H1 (cell line): ENCODE data around the gene DBNL. TPM values are rescaled to one million over a fixed set of nuclear protein-coding genes. Genes with fewer than 3 reads are reported as not detected.

ENCODE experiments used
- CTCF ChIA-PET: fragments of 300-600 bp; sonication (Branson Sonifier 250); formaldehyde crosslinking; loops from one replicate; lab custom pipeline; 2021; ENCODE audit not compliant: partially characterized antibody; lab: Charles Lee
- POLR2A ChIA-PET: fragments of 300-600 bp; sonication (Branson Sonifier 250); formaldehyde crosslinking; loops from one replicate; lab custom pipeline; 2021; ENCODE audit warnings: inconsistent platforms; ENCODE audit not compliant: partially characterized antibody; lab: Charles Lee
- DNase-seq, 2 experiments: peaks; one replicate each; pipeline versions ENCODE4 v3.0.0 to v3.0.0-alpha.2; 2010 to 2022; ENCODE audit warnings: low spot score in 2 of 2, low read depth in 1 of 2, mixed read lengths in 1 of 2
- FAIRE-seq: peaks from 2 replicates; lab custom pipeline; 2011; peaks lifted over from hg19 to GRCh38; lab: Jason Lieb, UNC
- H2AFZ ChIP-seq: 2 replicates; pipeline ENCODE4 v1.8.1; 2012; ENCODE audit warnings: low read length, inconsistent platforms
- H2AK5ac ChIP-seq: 2 replicates; pipeline ENCODE4 v1.6.1; 2013; ENCODE audit warnings: low read depth, low read length
- H2BK120ac ChIP-seq: replicated peaks from 2 replicates; pipeline ENCODE3; 2013; ENCODE audit warnings: low read depth, low read length, inconsistent platforms
- H2BK12ac ChIP-seq: 2 replicates; pipeline ENCODE4 v1.6.1; 2013; ENCODE audit warnings: low read depth, low read length
- H2BK15ac ChIP-seq: 2 replicates; pipeline ENCODE4 v1.6.1; 2013; ENCODE audit warnings: low read length
- H2BK20ac ChIP-seq: 2 replicates; pipeline ENCODE4 v1.6.1; 2013; ENCODE audit warnings: low read length
- H2BK5ac ChIP-seq: 2 replicates; pipeline ENCODE4 v1.6.1; 2013; ENCODE audit warnings: low read depth, low read length
- H3K14ac ChIP-seq: 2 replicates; pipeline ENCODE4 v1.6.1; 2013; ENCODE audit warnings: inconsistent platforms; ENCODE audit not compliant: insufficient read length
- H3K18ac ChIP-seq: 2 replicates; pipeline ENCODE4 v1.6.1; 2013; ENCODE audit warnings: low read length; ENCODE audit errors: extremely low read depth
- H3K23ac ChIP-seq: 2 replicates; pipeline ENCODE4 v1.6.1; 2013; ENCODE audit warnings: inconsistent platforms; ENCODE audit not compliant: insufficient read length
- H3K23me2 ChIP-seq: 2 replicates; pipeline ENCODE4 v1.6.1; 2013; ENCODE audit warnings: low read depth, low read length
- H3K27ac ChIP-seq: 2 replicates; pipeline ENCODE4 v1.6.1; 2011; ENCODE audit warnings: low read depth, low read length, inconsistent platforms
- H3K27me3 ChIP-seq, 4 experiments: replicated peaks in 1 of 4; 1 replicate in 1 of 4; 2 replicates in 3 of 4; pipeline versions ENCODE4 v1.6.1 to v1.8.1; 2011 to 2013; ENCODE audit warnings: low read length in 3 of 4, mild to moderate bottlenecking in 3 of 4, inconsistent platforms in 2 of 4, mixed read lengths in 2 of 4, moderate library complexity in 1 of 4; ENCODE audit not compliant: control insufficient read depth in 3 of 4, insufficient read depth in 3 of 4; ENCODE audit errors: extremely low read depth in 1 of 4
- H3K36me3 ChIP-seq, 4 experiments: 2 replicates each; pipeline versions ENCODE4 v1.6.1 to v1.8.1; 2011 to 2013; ENCODE audit warnings: mild to moderate bottlenecking in 4 of 4, low read length in 3 of 4, moderate library complexity in 2 of 4, control low read depth in 1 of 4, inconsistent platforms in 1 of 4; ENCODE audit not compliant: insufficient read depth in 4 of 4, control insufficient read depth in 2 of 4
- H3K4ac ChIP-seq: replicated peaks from 2 replicates; pipeline ENCODE3; 2013; ENCODE audit warnings: low read length, low read depth, mixed read lengths, inconsistent platforms; ENCODE audit not compliant: insufficient read length
- H3K4me1 ChIP-seq, 4 experiments: replicated peaks in 1 of 4; 1 replicate in 1 of 4; 2 replicates in 3 of 4; pipeline versions ENCODE4 v1.6.1 to v1.8.1; 2011 to 2013; ENCODE audit warnings: low read length in 3 of 4, inconsistent platforms in 2 of 4, mixed read lengths in 1 of 4; ENCODE audit not compliant: insufficient read depth in 4 of 4, control insufficient read depth in 3 of 4
- H3K4me2 ChIP-seq, 2 experiments: 2 replicates each; pipeline versions ENCODE4 v1.6.1 to v1.8.1; 2011 to 2013; ENCODE audit warnings: low read depth in 2 of 2, low read length in 2 of 2, control low read depth in 1 of 2, inconsistent platforms in 1 of 2, mild to moderate bottlenecking in 1 of 2; ENCODE audit not compliant: insufficient read depth in 1 of 2
- H3K4me3 ChIP-seq, 4 experiments: fragments of 200-600, 300-600 bp in 1 of 4; sonication (generic), shearing (Covaris generic), sonication (Bioruptor Twin) in 1 of 4; 2 replicates each; pipeline versions ENCODE4 v1.5.1 to v1.8.1; 2011 to 2016; ENCODE audit warnings: low read length in 4 of 4, low read depth in 3 of 4, control low read depth in 2 of 4, inconsistent platforms in 2 of 4, mild to moderate bottlenecking in 2 of 4, mixed read lengths in 1 of 4, moderate library complexity in 1 of 4; ENCODE audit not compliant: insufficient read depth in 2 of 4; ENCODE audit errors: extremely low read depth in 1 of 4
- H3K56ac ChIP-seq: replicated peaks from 2 replicates; pipeline ENCODE3; 2013; ENCODE audit warnings: low read depth, mild to moderate bottlenecking, mixed read lengths, low read length, inconsistent platforms; ENCODE audit not compliant: insufficient read length
- H3K79me1 ChIP-seq: 2 replicates; pipeline ENCODE4 v1.6.1; 2013; ENCODE audit warnings: low read depth, low read length, control low read depth
- H3K79me2 ChIP-seq, 2 experiments: 2 replicates each; pipeline versions ENCODE4 v1.6.1 to v1.8.1; 2012 to 2013; ENCODE audit warnings: low read length in 2 of 2, mild to moderate bottlenecking in 2 of 2, inconsistent platforms in 1 of 2; ENCODE audit not compliant: insufficient read depth in 2 of 2, control insufficient read depth in 1 of 2
- H3K9ac ChIP-seq, 4 experiments: replicated peaks in 1 of 4; 1 replicate in 1 of 4; 2 replicates in 3 of 4; pipeline versions ENCODE4 v1.6.1 to v1.8.1; 2011 to 2013; ENCODE audit warnings: low read depth in 3 of 4, low read length in 3 of 4, control low read depth in 2 of 4, mild to moderate bottlenecking in 2 of 4, moderate library complexity in 2 of 4, inconsistent platforms in 1 of 4; ENCODE audit errors: extremely low read depth in 1 of 4
- H3K9me3 ChIP-seq, 2 experiments: 2 replicates each; pipeline versions ENCODE4 v1.6.1 to v1.8.1; 2012 to 2013; ENCODE audit warnings: mild to moderate bottlenecking in 2 of 2, moderate library complexity in 2 of 2, control low read depth in 1 of 2, inconsistent platforms in 1 of 2, low read depth in 1 of 2, low read length in 1 of 2, mixed read lengths in 1 of 2; ENCODE audit not compliant: insufficient read depth in 2 of 2
- H4K20me1 ChIP-seq, 2 experiments: replicated peaks in 1 of 2; 2 replicates each; pipeline versions ENCODE3 to v1.8.1; 2011 to 2013; ENCODE audit warnings: inconsistent platforms in 2 of 2, low read length in 2 of 2, mild to moderate bottlenecking in 1 of 2; ENCODE audit not compliant: insufficient read depth in 2 of 2, control insufficient read depth in 1 of 2
- H4K5ac ChIP-seq: 2 replicates; pipeline ENCODE4 v1.6.1; 2013; ENCODE audit warnings: low read length, low read depth, mixed read lengths, inconsistent platforms; ENCODE audit not compliant: insufficient read length
- H4K8ac ChIP-seq: 2 replicates; pipeline ENCODE4 v1.8.0; 2013; ENCODE audit warnings: mild to moderate bottlenecking, moderate library complexity, low read length, inconsistent platforms; ENCODE audit not compliant: insufficient read depth; ENCODE audit errors: extremely low read depth
- H4K91ac ChIP-seq: replicated peaks from 2 replicates; pipeline ENCODE3; 2013; ENCODE audit warnings: low read length, mixed read lengths, inconsistent platforms; ENCODE audit not compliant: insufficient read length
- EGR1 ChIP-seq: IDR thresholded peaks from 2 replicates; pipeline ENCODE4 v1.6.1; 2011; ENCODE audit warnings: low read depth, low read length, borderline replicate concordance
- KDM1A ChIP-seq: fragments of 200-600, 300-600 bp; sonication (generic); IDR thresholded peaks from 2 replicates; pipeline ENCODE4 v1.7.1; 2016; ENCODE audit warnings: mild to moderate bottlenecking, low read length, borderline replicate concordance
- KDM4A ChIP-seq: IDR thresholded peaks from one replicate; pipeline ENCODE4 v1.7.1; 2012; ENCODE audit warnings: low read depth, mild to moderate bottlenecking, moderate library complexity, low read length, inconsistent platforms; ENCODE audit not compliant: severe bottlenecking
- POU5F1 ChIP-seq: IDR thresholded peaks from 2 replicates; pipeline ENCODE4 v1.6.1; 2011; ENCODE audit warnings: low read depth, mild to moderate bottlenecking, low read length, moderate library complexity
- YY1 ChIP-seq: IDR thresholded peaks from 2 replicates; pipeline ENCODE4 v1.6.1; 2011; ENCODE audit warnings: low read depth, mild to moderate bottlenecking, low read length
- WGBS, 2 experiments: shearing (Covaris generic) in 1 of 2; methylation state at CpG; one replicate each; pipeline versions ENCODE4 v1.1.6 to v1.1.7; 2013 to 2015; ENCODE audit warnings: low lambda C conversion rate in 2 of 2, mixed read lengths in 2 of 2, inconsistent platforms in 1 of 2, low coverage in 1 of 2, missing lambda C conversion rate in 1 of 2; ENCODE audit not compliant: insufficient replicate concordance in 2 of 2, insufficient coverage in 1 of 2, insufficient read length in 1 of 2; ENCODE audit errors: extremely low coverage in 1 of 2, missing lambda C conversion rate in 1 of 2; 5-methylcytosine and 5-hydroxymethylcytosine counted together
- polyA plus RNA-seq, 7 experiments: library from polyadenylated mRNA; depleted of rRNA in 3 of 7; stranded (reverse) in 5 of 7; unstranded in 2 of 7; fragments of >200 nt in 5 of 7; fragments of 200-250 nt in 2 of 7; gene quantifications; 1 replicate in 5 of 7; 2 replicates in 1 of 7; 4 replicates in 1 of 7; pipeline versions ENCODE4 v1.2.1 to v1.2.3, GENCODE V29; 2011 to 2013; ENCODE audit warnings: missing spikeins in 2 of 7, mixed read lengths in 2 of 7
- total RNA-seq: library from RNA; stranded (reverse); fragmentation: NEBNext Ultra II Directional; extraction: Animal tissue kit (Norgen Biotek cat#: 25700); gene quantifications from 2 replicates; pipeline ENCODE4 v1.2.1, GENCODE V29; 2021
- TF ChIP-seq, protein P1 (sequence below): IDR thresholded peaks from 2 replicates; pipeline ENCODE4 v1.6.1; 2011; ENCODE audit warnings: low read length, improper control_type of control experiment

DBNL gene
- total and polyA plus RNA-seq, 2 of the 8 experiments (the other 6 are each of a cell fraction or from before 2014, with no cell fraction given): 30.9 to 56.6 TPM

DNA sequence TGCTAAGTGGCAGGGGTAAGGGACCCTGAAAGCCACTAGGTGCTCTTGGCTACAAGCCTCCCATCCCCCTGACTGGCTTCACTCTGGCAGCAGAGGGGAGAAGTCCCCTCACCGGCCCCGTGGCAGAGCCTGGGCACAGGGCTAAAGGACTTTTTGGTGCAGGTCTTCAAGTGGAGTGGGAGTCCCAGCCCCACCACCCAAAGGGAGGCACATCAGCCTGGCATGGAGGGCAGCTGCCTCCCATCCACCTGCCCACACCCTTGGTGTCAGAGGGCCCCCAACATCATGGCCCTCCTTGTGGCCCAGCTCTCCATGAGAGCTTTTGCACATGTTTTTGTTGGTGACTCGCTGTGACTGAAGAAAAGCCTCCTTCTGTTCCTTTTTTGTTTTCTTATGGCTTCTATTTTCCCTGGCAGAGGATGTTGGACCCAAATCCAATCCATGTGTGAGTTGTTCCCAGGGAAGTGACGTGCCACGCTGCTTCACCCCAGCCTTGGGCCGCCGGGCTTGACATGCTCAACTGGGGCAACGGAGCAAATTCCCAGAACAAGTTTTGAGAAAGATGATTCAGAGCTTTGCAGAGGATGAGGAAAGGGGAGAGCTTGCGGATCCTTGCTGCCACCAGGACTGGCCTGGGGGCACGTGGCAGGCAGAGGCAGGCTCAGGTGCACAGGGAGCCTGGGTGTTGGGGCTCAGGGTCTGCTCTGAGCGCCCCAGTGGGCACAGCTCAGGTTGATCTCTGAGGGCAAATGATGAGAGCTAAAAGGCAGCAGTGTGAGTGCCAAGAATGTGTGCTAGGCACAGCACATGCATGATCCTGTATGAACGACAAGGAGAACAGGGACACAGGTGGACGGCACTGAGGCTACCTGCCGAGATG lies 57.7 kb downstream of the DBNL start:
- FAIRE-seq (no peak), DNase-seq (no peak)
- Histone ChIP-seq H2BK5ac (no peak overlapping the region), H3K36me3 (no peaks in the 10 kb centered on the region; a peak in 2 of 8 replicates), H4K5ac (no peak overlapping the region), H3K79me1 (peaks cover 4% of the 10 kb centered on the region; the same call in 1 of the 2 replicates), H2BK120ac (no peak overlapping the region), H3K23me2 (peaks cover 15% of the 10 kb centered on the region), H4K8ac (peak overlapping the region; percentile 11), H3K9me3 (no peaks in the 10 kb centered on the region), H2AFZ (no peak overlapping the region), H3K4ac (no peak overlapping the region), H3K27ac (no peak overlapping the region), H3K4me1 (peaks cover 0 to 12% (median 9%) of the 10 kb centered on the region in 4 experiments; a peak in 6 of 7 replicates), H3K14ac (no peak overlapping the region), H2BK15ac (peak overlapping the region; percentile 81; the same call in 1 of the 2 replicates), H3K4me2 (no peak overlapping the region; a peak in 1 of 4 replicates), H3K79me2 (no peaks in the 10 kb centered on the region; a peak in 1 of 4 replicates), H2AK5ac (no peak overlapping the region), H2BK12ac (no peak overlapping the region), H3K23ac (no peak overlapping the region), H3K56ac (no peak overlapping the region), H2BK20ac (no peak overlapping the region), H4K20me1 (peaks cover 2 to 3% of the 10 kb centered on the region in 2 experiments), H3K4me3 (no peak overlapping the region), H3K9ac (no peak overlapping the region), H4K91ac (peak overlapping the region; percentile 17), H3K27me3 (peaks cover 0 to 29% (median 16%) of the 10 kb centered on the region in 4 experiments; a peak in 6 of 7 replicates), H3K18ac (no peak overlapping the region)
- CTCF ChIA-PET: interaction anchor here (0.8 to 2.7 kb wide), 8 partner anchors 9 to 113 kb away, joined by 3 to 13 read pairs (median 3); no protein-coding TSS in a partner anchor
- WGBS, 2 experiments: 89% methylated on average over 13 of the region's 14 CpGs; no CpG with 5 or more reads in 1 of the 2 experiments
- POLR2A ChIA-PET: interaction anchor here (0.9 to 2.8 kb wide), 3 partner anchors 10 to 34 kb away, joined by 3 to 8 read pairs (median 5); partner anchors contain the start of gene POLD2
- TF ChIP-seq KDM1A: no peak
- no peak for TF ChIP-seq KDM4A
- TF ChIP-seq, protein P1, sequence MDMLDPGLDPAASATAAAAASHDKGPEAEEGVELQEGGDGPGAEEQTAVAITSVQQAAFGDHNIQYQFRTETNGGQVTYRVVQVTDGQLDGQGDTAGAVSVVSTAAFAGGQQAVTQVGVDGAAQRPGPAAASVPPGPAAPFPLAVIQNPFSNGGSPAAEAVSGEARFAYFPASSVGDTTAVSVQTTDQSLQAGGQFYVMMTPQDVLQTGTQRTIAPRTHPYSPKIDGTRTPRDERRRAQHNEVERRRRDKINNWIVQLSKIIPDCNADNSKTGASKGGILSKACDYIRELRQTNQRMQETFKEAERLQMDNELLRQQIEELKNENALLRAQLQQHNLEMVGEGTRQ: no peak
- no peak for TF ChIP-seq POU5F1
- TF ChIP-seq YY1: no peak
- TF ChIP-seq EGR1: no peak
